ENCODE results near the gene SCN1B. TPM values are rescaled to one million over a fixed set of nuclear protein-coding genes. Genes with fewer than 3 reads are reported as not detected.
"Not testable (repeated sequence)": the region's sequence is repeated elsewhere in the genome, so short reads cannot be mapped to it uniquely, and the experiment has no call there.

Gene SCN1B
- total RNA-seq = 4.5 TPM

- no peak for DNase-seq (ENCODE audit: low spot score)
- ATAC-seq = peak; percentile 70
These were observed at the start of gene SCN1B for GRCh38 chr19:35030257-35031071. TSS of gene SCN1B (plus strand) at chr19:35030470. CDS start at chr19:35030821, 351 bp downstream.

GRCh38 chr19:34982275-34982674, 48.0 kb upstream of the SCN1B start:
- no peak for ATAC-seq

GRCh38 chr19:34983786-34984185, 46.5 kb upstream of the SCN1B start:
- ATAC-seq (no peak), DNase-seq (ENCODE audit: low spot score) (no peak)

More at GRCh38 chr19:34982275-34982674, 48.0 kb upstream of the SCN1B start:
- DNase-seq (ENCODE audit: low spot score) = no peak

GRCh38 chr19:34984287-34984686, 46.0 kb upstream of the SCN1B start:
- no peak for ATAC-seq

GRCh38 chr19:34985249-34986022, 44.8 kb upstream of the SCN1B start:
- ATAC-seq (peak; percentile 99), DNase-seq (ENCODE audit: low spot score) (peak; percentile 73)

More at GRCh38 chr19:34984287-34984686, 46.0 kb upstream of the SCN1B start:
- DNase-seq (ENCODE audit: low spot score) = no peak

DNA sequence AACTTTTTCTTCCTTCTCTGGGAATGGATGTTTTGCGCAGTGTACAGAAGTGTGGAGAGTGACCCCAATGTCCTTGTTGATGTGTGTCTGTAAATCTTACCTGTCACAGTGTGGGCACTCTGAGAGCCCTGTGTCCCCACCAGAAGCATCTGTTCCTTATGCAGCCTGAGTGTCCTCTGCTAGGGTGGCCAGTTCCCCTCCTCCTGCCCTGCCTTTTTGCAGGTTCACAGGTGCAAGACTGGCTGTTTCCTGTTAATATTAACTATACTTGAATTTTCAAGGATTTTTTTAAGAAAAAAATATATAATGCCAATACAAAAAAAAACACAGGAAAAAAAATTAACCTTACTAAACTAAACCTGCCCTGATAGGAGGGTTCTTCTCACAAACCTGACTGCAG, 42.2 kb upstream of the SCN1B start:
- DNase-seq (ENCODE audit: low spot score) = no peak
- ATAC-seq = no peak

DNA sequence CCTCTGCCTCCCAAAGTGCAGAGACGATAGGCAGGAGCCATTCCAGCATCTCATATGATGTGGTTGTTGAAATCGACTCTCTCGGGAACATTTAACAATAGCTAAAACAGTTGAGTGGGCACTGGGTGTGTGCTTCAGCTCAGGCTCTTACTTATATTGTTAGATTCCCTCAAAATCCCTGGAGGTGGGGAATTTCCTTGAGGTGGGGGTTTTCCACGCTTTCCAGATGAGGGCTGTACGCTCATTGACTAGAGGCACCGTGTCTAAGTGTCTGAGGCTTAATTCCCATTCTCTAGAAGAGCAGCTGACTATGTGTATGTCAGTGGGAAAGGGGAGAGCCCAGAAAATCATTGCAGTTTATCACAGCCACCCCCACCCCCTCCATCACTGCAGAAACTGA, 41.0 kb upstream of the SCN1B start:
- DNase-seq (ENCODE audit: low spot score) (no peak), ATAC-seq (no peak)

DNA sequence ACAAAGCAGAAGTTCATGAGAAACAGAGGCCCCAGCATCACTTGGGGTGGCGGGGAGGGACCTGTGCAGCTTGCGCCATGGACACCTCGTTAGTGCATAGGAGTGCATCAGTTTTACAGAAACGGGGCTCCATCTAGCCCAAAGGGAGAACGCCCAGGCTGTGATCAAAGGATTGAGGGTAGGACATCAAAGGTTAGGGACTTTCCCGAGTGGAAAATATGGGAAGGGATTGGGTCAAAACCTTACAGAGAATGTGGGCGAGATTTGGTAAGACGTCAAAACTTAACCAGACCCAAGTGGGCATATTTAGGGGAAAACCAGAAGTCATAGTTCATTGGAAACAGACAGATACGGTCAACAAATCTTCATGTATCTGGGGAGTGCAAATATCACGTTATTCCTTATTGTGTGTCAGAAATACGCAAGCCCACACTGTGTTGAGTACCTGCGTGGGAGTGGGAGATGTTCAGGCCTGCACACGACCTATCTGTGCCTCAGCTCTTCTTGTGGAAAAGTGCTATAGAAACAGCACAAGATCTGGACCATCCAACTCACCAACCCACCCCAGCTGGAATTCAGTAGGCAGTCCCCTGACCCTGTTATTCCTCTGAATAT, 39.6 kb upstream of the SCN1B start:
- no peak for DNase-seq (ENCODE audit: low spot score)
- ATAC-seq = no peak

GRCh38 chr19:34991542-34992333, 38.5 kb upstream of the SCN1B start:
- ATAC-seq (no peak), DNase-seq (ENCODE audit: low spot score) (no peak)

- not testable (repeated sequence) for DNase-seq (ENCODE audit: low spot score); ATAC-seq
These were observed 37.7 kb upstream of the SCN1B start for GRCh38 chr19:34992582-34992981.

DNA sequence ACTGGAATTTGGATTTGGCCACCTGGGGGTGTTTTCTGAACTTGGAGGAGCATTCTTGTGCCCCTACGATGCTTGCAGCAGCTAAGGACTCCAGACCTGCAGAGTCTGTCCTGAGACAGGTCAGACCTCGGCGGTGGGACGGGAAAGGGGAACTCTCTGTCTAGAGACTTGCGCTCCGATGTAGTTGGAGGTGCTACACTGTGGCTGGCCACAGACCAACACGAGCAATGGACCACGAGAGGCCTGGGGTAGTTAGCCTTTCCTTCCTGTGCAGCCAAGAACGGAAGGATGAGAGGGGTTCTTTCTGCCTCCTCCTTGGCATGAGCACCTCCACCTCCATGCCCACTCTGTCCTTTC, 36.0 kb upstream of the SCN1B start:
- DNase-seq (ENCODE audit: low spot score) (no peak), ATAC-seq (no peak)

GRCh38 chr19:34994643-34995541, 35.4 kb upstream of the SCN1B start:
- DNase-seq (ENCODE audit: low spot score) (peak; percentile 84), ATAC-seq (peak; percentile 86)

- no peak for DNase-seq (ENCODE audit: low spot score)
These were observed 34.7 kb upstream of the SCN1B start for GRCh38 chr19:34995551-34995950.

DNA sequence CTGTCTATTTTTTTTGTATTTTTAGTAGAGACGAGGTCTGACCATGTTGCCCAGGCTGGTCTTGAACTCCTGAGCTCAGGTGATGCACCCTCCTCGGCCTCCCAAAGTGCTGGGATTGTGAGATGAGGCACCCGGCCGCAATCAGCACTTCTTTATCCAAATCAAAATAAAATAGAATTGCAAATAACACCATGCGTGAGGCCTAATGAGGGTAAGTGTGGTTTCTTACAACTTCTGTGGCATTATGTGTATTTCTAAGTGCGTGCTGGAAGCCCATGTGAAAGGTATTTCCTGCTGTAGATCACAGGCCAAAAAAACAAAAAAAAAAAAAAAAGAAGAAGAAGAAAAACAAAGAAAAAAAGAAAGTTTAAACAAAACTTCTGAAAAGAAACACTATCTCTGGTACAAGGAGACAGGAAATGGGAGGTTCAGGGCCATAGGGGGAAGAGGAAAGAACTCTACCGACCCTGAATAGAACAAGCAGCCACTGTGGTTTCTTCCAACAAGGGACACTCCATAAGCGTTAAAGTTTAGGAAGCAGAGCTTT, 33.1 kb upstream of the SCN1B start:
- ATAC-seq = no peak

More at GRCh38 chr19:34995551-34995950, 34.7 kb upstream of the SCN1B start:
- peak; percentile 6 for ATAC-seq

DNA sequence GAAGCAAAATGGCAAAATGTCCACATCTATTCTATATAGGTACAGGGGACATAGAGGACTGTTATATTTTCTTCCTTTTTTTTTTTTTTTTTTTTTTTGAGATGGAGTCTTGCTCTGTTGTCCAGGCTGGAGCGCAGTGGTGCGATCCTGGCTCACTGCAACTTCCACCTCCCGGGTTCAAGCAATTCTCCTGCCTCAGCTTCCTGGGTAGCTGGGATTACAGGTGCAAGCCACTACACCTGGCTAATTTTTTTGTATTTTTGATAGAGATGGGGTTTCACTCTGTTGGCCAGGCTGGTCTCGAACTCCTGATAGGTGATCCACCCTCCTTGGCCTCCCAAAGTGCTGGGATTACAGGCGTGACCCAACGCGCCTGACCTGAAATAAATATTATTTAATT, 32.0 kb upstream of the SCN1B start:
- not testable (repeated sequence) for DNase-seq (ENCODE audit: low spot score); ATAC-seq

More for the DNA sequence above, 33.1 kb upstream of the SCN1B start:
- no peak for DNase-seq (ENCODE audit: low spot score)

- DNase-seq (ENCODE audit: low spot score) = no peak
These were observed 31.3 kb upstream of the SCN1B start for GRCh38 chr19:34998777-34999497.

GRCh38 chr19:34999498-35000337, 30.6 kb upstream of the SCN1B start, which contains the start of gene GRAMD1A:
TSS of gene GRAMD1A (plus strand) at chr19:35000323. CDS start at chr19:35000479, 156 bp downstream.
- DNase-seq (ENCODE audit: low spot score) (peak; percentile 88), ATAC-seq (peak; percentile 84)

More at GRCh38 chr19:34998777-34999497, 31.3 kb upstream of the SCN1B start:
- ATAC-seq = no peak

DNA sequence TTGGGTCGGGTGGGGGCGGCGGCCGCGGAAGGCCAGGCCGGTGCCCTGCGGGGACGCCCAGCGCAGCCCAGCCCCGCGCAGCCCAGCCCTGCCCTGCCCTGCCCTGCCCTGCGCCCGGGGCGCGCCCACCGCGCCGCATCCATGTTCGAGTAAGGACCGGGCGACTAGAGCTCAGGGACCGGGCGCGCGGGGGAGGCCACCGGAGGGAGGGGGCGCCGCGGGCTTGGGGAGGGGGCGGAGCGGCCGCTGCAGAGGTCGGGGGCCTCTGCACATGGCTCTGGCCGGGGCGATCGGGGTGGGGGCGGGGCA, 30.0 kb upstream of the SCN1B start:
- ATAC-seq = no peak

More for the DNA sequence above, 30.0 kb upstream of the SCN1B start:
- DNase-seq (ENCODE audit: low spot score) = no peak
